Loucy (cell line): ENCODE data around the gene NPBWR2.

Source experiments
- CTCF ChIP-seq: fragments of 200-600 bp; sonication (generic); conservative IDR thresholded peaks from 2 replicates; pipeline ENCODE4 v1.5.1; 2014; ENCODE audit warnings: mild to moderate bottlenecking, antibody characterized with exemption, low read length
- EZH2phosphoT487 ChIP-seq: fragments of 200-600 bp; IDR thresholded peaks from 2 replicates; pipeline ENCODE4 v1.6.1; 2018; ENCODE audit warnings: antibody characterized with exemption, mild to moderate bottlenecking, moderate library complexity, borderline replicate concordance

DNA sequence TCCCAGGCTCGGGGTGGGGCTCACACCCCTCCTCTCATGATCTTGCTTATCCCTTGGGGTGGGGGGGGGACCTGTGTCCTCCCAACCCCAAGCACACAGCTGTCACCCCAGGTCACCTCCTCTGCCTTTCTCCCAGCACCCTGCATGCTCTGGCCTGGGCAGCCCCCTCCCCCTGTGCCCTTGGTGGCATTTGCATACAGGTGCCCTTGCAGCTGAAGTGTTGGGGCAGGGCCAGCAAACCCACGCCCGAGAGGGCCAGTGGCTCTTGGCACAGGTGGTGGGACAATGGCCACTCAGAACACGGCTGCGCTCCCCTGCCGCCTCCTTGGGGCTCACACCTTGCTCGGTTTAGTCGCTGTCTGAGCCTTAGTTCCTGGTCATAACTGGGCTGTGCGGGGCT, 45.5 kb upstream of the NPBWR2 start:
- TF ChIP-seq CTCF (no peak), EZH2phosphoT487 (no peak)
